WTC11 (cell line): ENCODE data around the gene LEAP2.

ENCODE experiments used
- ATF1 ChIP-seq: sonication (generic); formaldehyde crosslinking; IDR thresholded peaks from 2 replicates; pipeline ENCODE4 v1.8.1; 2023; ENCODE audit warnings: mild to moderate bottlenecking, moderate library complexity, missing genetic modification reagents
- CTCF ChIP-seq: fragments of 200-600 bp; IDR thresholded peaks from 2 replicates; pipeline ENCODE4 v1.8.0; 2022; ENCODE audit warnings: antibody characterized with exemption
- E2F4 ChIP-seq: sonication (generic); formaldehyde crosslinking; IDR thresholded peaks from 2 replicates; pipeline ENCODE4 v1.8.1; 2022; ENCODE audit warnings: low read depth, mild to moderate bottlenecking, moderate library complexity, missing genetic modification reagents, borderline replicate concordance
- FOXP4 ChIP-seq: sonication (generic); formaldehyde crosslinking; IDR thresholded peaks from 2 replicates; pipeline ENCODE4 v1.8.0; 2022; ENCODE audit warnings: mild to moderate bottlenecking, missing genetic modification reagents
- MAX ChIP-seq: sonication (generic); formaldehyde crosslinking; IDR thresholded peaks from 2 replicates; pipeline ENCODE4 v1.8.0; 2022; ENCODE audit warnings: mild to moderate bottlenecking, missing genetic modification reagents
- MLX ChIP-seq: sonication (generic); formaldehyde crosslinking; IDR thresholded peaks from 2 replicates; pipeline ENCODE4 v1.8.1; 2023; ENCODE audit warnings: mild to moderate bottlenecking, missing genetic modification reagents, moderate library complexity
- SP1 ChIP-seq: sonication (generic); formaldehyde crosslinking; conservative IDR thresholded peaks from 2 replicates; pipeline ENCODE4 v1.8.1; 2022; ENCODE audit warnings: missing genetic modification reagents
- TP53 ChIP-seq: sonication (generic); formaldehyde crosslinking; IDR thresholded peaks from 2 replicates; pipeline ENCODE4 v1.8.1; 2023; ENCODE audit warnings: mild to moderate bottlenecking, missing genetic modification reagents

GRCh38 chr5:132876020-132876759 lies 2.7 kb downstream of the LEAP2 start:
- TF ChIP-seq TP53 (CRISPR knock-in tag) (no peak), MLX (no peak), CTCF (no peak), SP1 (CRISPR knock-in tag) (no peak), ATF1 (CRISPR knock-in tag) (no peak), MAX (CRISPR knock-in tag) (no peak), E2F4 (CRISPR knock-in tag) (no peak), FOXP4 (CRISPR knock-in tag) (no peak)
